ENCODE data around the gene MPDZ.

The MPDZ gene

GRCh38 chr9:13095056-13095455, 184.4 kb downstream of the MPDZ start:
- Histone ChIP-seq H3K9me3 (ENCODE audit: severe bottlenecking) (no peaks in the 10 kb centered on the region), H3K36me3 (ENCODE audit: low read depth) (no peaks in the 10 kb centered on the region), H3K4me3 (ENCODE audit: severe bottlenecking) (no peak overlapping the region), H3K4me1 (ENCODE audit: insufficient read depth, poor library complexity, severe bottlenecking) (no peaks in the 10 kb centered on the region), H3K27ac (ENCODE audit: poor library complexity, severe bottlenecking) (no peak overlapping the region), H3K27me3 (ENCODE audit: insufficient read depth, poor library complexity, severe bottlenecking) (no peaks in the 10 kb centered on the region)
- no peak for DNase-seq (ENCODE audit: low spot score)
- ATAC-seq (ENCODE audit: low read depth) = no peak
- TF ChIP-seq CTCF (IDR thresholded peaks at IDR 0.05; ENCODE audit: poor library complexity, severe bottlenecking) = no peak

DNA sequence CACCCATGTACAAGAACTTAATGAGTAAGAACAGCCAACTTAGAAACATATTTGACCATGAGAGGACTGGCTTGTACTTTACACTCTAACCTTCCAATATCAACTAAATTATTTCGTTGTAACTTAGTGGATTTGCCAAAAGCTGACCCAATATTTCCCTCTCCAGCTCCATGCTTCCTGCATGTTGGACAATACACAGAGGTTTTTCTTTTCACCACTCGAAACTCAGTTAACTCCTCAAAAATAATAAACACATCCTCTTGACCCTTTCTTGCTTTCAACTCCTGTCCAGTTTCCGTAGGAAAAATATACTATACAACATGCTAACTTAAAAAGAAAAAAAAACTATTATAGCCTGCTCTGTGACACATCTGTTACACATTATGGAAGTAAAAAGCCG, 188.9 kb downstream of the MPDZ start:
- no peaks in the 10 kb centered on the region for H3K9me3 ChIP-seq (ENCODE audit: severe bottlenecking)
- TF ChIP-seq CTCF (IDR thresholded peaks at IDR 0.05; ENCODE audit: poor library complexity, severe bottlenecking) = no peak
- no peak for DNase-seq (ENCODE audit: low spot score)
- H3K4me1 ChIP-seq (ENCODE audit: insufficient read depth, poor library complexity, severe bottlenecking) = no peaks in the 10 kb centered on the region
- no peak overlapping the region for H3K27ac ChIP-seq (ENCODE audit: poor library complexity, severe bottlenecking)
- no peaks in the 10 kb centered on the region for H3K36me3 ChIP-seq (ENCODE audit: low read depth)
- H3K27me3 ChIP-seq (ENCODE audit: insufficient read depth, poor library complexity, severe bottlenecking) = no peaks in the 10 kb centered on the region
- H3K4me3 ChIP-seq (ENCODE audit: severe bottlenecking) = no peak overlapping the region
- ATAC-seq (ENCODE audit: low read depth) = no peak

DNA sequence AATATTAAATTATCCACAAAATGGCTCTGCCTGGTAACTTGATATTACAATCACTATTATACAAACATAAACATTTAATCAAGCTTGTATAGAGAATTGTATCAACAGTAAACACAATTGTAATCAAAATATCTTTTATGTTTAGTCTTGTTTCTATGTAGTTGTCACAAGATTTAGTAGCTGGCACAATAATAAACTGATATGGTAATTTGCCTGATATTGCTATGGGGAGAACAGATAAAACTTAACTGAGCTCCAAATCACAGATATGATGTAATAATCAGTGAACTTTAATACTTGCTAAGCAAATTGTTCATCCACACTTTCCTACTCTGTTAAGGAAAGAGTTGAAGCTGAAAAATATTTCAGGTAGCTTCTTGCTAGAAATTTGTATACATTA, 189.8 kb downstream of the MPDZ start:
- no peak overlapping the region for H3K4me3 ChIP-seq (ENCODE audit: severe bottlenecking)
- H3K27me3 ChIP-seq (ENCODE audit: insufficient read depth, poor library complexity, severe bottlenecking) = no peaks in the 10 kb centered on the region
- TF ChIP-seq CTCF (IDR thresholded peaks at IDR 0.05; ENCODE audit: poor library complexity, severe bottlenecking) = no peak
- ATAC-seq (ENCODE audit: low read depth) (no peak), DNase-seq (ENCODE audit: low spot score) (no peak)
- H3K27ac ChIP-seq (ENCODE audit: poor library complexity, severe bottlenecking) = no peak overlapping the region
- H3K4me1 ChIP-seq (ENCODE audit: insufficient read depth, poor library complexity, severe bottlenecking) = no peaks in the 10 kb centered on the region
- no peaks in the 10 kb centered on the region for H3K36me3 ChIP-seq (ENCODE audit: low read depth)
- no peaks in the 10 kb centered on the region for H3K9me3 ChIP-seq (ENCODE audit: severe bottlenecking)

DNA sequence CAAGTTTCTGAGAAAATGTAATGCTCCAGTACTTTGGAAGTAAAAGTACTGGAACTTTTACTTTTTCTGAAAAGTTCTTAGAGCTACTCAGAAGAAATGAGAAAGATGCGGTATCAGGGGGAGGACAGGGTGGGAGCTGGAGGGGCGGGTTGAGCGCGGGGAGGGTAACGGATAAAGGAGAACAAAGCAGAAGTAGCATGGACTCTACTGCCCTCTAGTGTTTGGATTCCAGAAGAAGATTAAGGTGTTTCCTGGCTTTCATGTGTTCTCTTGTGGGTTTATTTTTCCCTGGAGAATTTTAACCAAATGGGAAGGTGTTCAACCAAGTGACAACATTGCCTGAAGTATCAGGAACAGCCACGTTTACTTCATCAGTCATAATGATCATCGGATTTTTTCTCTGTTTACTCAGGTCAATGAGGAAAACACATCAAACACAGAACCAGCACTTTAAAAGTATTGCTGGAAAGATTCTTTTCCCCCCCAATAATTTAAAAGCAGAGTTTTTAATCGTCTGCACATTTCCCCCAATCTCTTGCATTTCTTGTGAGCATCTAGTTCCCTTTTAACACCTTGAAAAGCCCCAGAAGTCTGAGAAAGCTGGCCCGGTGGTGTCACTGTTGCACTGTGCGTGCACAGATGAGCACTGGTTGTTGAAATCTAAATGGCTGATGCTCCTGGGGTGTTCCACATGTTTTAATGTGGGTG, 190.6 kb downstream of the MPDZ start:
- Histone ChIP-seq H3K27ac (ENCODE audit: poor library complexity, severe bottlenecking) (no peak overlapping the region), H3K4me3 (ENCODE audit: severe bottlenecking) (no peak overlapping the region), H3K27me3 (ENCODE audit: insufficient read depth, poor library complexity, severe bottlenecking) (no peaks in the 10 kb centered on the region), H3K36me3 (ENCODE audit: low read depth) (no peaks in the 10 kb centered on the region), H3K9me3 (ENCODE audit: severe bottlenecking) (no peaks in the 10 kb centered on the region), H3K4me1 (ENCODE audit: insufficient read depth, poor library complexity, severe bottlenecking) (peaks cover 8% of the 10 kb centered on the region)
- TF ChIP-seq CTCF (IDR thresholded peaks at IDR 0.05; ENCODE audit: poor library complexity, severe bottlenecking) = peak; percentile 92
- DNase-seq (ENCODE audit: low spot score) (no peak), ATAC-seq (ENCODE audit: low read depth) (peak; percentile 59)

DNA sequence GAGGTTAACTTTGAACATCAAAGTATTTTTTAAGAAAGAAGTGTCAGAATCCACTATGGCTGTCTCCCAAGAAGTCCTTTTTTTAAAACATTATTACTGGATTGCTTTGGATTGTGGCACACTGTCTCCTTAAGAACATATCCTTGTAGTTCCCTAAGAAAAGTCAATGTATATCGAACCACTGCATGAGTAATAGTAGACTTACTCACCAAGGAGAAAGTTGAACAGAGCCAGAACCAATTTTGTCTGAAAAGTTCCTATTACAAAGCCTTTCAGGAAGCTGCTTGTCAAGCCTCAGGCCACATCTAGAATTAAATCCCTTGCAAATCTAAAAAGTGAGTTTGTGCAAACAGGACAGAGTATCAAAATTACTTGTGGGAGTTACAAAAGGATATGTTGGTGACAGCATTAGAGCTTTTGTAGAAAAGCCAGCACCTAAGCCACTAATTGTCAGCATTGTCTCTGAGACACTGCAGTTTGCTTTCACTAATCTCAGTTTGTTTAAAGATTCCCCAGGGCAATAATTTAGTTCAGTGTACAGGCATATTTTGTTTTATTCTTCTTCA, 195.4 kb downstream of the MPDZ start:
- ATAC-seq (ENCODE audit: low read depth) = peak; percentile 86
- DNase-seq (ENCODE audit: low spot score) = no peak
- H3K4me1 ChIP-seq (ENCODE audit: insufficient read depth, poor library complexity, severe bottlenecking) = peaks cover 24% of the 10 kb centered on the region
- H3K4me3 ChIP-seq (ENCODE audit: severe bottlenecking) = no peak overlapping the region
- H3K36me3 ChIP-seq (ENCODE audit: low read depth) = no peaks in the 10 kb centered on the region
- peak overlapping the region; percentile 62 for H3K27ac ChIP-seq (ENCODE audit: poor library complexity, severe bottlenecking)
- no peaks in the 10 kb centered on the region for H3K27me3 ChIP-seq (ENCODE audit: insufficient read depth, poor library complexity, severe bottlenecking)
- no peaks in the 10 kb centered on the region for H3K9me3 ChIP-seq (ENCODE audit: severe bottlenecking)
- no peak for TF ChIP-seq CTCF (IDR thresholded peaks at IDR 0.05; ENCODE audit: poor library complexity, severe bottlenecking)

Data from RWPE2 (cell line).